DOHH2 (cell line): ENCODE data around the gene PDGFB.

Experiments
- EZH2phosphoT487 ChIP-seq: fragments of 200-600 bp; sonication (generic); IDR thresholded peaks from 2 replicates; pipeline ENCODE4 v1.6.1; 2017; ENCODE audit warnings: borderline replicate concordance, mild to moderate bottlenecking, antibody characterized with exemption, low read length, moderate library complexity, mixed read lengths
- TF ChIP-seq, protein P1 (sequence below): fragments of 200-600 bp; sonication (generic); IDR thresholded peaks from one replicate; pipeline ENCODE4 v1.5.1; 2014; ENCODE audit warnings: antibody characterized with exemption, mild to moderate bottlenecking, low read depth, low read length; ENCODE audit not compliant: poor library complexity, severe bottlenecking

DNA sequence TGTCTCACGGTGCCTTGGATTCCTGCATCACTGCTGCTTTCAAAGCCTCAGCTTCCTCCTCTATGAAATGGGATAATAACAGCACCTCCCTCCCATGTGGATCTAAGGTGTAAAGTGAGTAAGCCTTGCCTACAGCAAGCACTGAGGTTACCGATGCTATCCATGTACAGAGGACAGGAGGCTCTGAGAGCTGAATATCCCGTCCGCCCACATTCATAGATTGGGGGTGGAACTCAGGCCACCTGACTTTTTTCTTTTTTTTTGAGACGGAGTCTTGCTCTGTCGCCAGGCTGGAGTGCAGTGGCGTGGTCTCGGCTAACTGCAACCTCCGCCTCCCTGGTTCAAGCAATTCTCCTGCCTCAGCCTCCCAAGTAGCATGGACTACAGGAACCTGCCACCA lies 12.5 kb downstream of the PDGFB start:
- TF ChIP-seq, protein P1, sequence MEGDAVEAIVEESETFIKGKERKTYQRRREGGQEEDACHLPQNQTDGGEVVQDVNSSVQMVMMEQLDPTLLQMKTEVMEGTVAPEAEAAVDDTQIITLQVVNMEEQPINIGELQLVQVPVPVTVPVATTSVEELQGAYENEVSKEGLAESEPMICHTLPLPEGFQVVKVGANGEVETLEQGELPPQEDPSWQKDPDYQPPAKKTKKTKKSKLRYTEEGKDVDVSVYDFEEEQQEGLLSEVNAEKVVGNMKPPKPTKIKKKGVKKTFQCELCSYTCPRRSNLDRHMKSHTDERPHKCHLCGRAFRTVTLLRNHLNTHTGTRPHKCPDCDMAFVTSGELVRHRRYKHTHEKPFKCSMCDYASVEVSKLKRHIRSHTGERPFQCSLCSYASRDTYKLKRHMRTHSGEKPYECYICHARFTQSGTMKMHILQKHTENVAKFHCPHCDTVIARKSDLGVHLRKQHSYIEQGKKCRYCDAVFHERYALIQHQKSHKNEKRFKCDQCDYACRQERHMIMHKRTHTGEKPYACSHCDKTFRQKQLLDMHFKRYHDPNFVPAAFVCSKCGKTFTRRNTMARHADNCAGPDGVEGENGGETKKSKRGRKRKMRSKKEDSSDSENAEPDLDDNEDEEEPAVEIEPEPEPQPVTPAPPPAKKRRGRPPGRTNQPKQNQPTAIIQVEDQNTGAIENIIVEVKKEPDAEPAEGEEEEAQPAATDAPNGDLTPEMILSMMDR: no peak
- no peak for TF ChIP-seq EZH2phosphoT487
